Endometrium (tissue), 2 donors: ENCODE results near the gene CLCN5.

Source experiments
- FAIRE-seq: peaks from 2 replicates; lab custom pipeline; 2012; peaks lifted over from hg19 to GRCh38; lab: Jason Lieb, UNC
- donor health status: control.
- donor health status: control.

CLCN5 gene

DNA sequence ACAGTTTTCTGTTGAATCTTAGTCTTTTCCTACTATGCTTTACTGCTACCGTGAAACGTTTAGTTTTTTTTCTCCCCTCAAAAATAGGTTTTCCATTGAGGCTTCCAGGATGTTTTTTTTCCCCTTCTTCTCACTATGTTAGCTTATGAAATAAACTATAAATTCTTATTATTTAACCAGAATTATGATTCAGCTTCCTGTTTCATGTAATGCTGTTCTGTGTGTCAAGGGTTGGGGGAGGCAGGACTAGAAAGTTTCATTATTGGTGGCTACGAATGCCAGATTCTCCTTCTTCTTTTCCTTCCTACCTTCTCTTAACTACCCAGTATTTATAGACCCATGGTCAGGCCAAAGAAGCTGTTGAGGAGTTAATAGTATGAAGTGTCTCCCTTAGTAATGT is 11.8 kb downstream of the CLCN5 start:
- no peak for FAIRE-seq

GRCh38 chrX:49934729-49935128 is 12.3 kb downstream of the CLCN5 start:
- FAIRE-seq: no peak

DNA sequence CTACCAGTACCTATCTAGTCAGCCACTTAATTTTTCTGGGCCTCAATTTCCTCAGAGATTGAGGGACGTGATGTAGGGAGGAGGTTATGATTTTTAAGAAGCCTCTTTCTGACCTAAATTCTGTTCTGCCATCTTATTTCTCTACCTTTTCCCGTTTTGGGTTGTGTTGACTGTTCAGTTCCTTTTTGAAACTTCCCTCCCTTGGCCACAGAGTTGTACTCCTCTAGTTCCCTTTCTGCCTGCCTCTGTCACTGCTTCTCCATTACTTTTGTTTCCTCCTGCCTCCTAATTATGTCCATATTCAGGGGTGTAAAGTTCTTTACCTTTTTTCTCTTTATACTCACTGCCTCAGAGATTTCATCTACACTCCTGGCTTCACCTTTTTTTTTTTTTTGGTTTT is 25.4 kb downstream of the CLCN5 start:
- no peak for FAIRE-seq

GRCh38 chrX:49949961-49950360 is 27.6 kb downstream of the CLCN5 start:
- no peak for FAIRE-seq

GRCh38 chrX:49951524-49952193 is 29.3 kb downstream of the CLCN5 start:
- no peak for FAIRE-seq

GRCh38 chrX:49956313-49956712 is 33.9 kb downstream of the CLCN5 start:
- FAIRE-seq: no peak

GRCh38 chrX:49958727-49959485 is 36.5 kb downstream of the CLCN5 start:
- no peak for FAIRE-seq

- FAIRE-seq: no peak
Observed at GRCh38 chrX:49959602-49960001, 37.2 kb downstream of the CLCN5 start.

DNA sequence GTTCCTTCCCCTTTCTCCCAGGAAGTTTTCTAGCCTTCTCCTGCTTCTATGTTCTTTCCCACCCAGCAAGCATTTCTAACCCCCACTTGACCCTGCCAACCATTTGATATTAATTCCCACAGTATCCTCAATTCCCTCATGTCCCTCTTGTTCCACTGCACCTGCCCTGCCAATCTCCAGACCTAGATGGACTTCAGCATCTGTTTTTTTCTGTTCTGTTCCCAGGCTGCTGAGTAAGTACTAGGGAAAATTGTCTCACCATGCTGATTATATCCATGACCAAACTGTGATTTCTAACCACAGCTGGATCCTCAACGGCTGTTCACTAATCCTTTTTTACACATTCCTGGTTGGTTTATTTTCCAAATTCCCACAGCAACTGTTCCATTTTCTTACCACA is 37.7 kb downstream of the CLCN5 start:
- no peak for FAIRE-seq

GRCh38 chrX:49970674-49971073 is 48.3 kb downstream of the CLCN5 start:
- no peak for FAIRE-seq

DNA sequence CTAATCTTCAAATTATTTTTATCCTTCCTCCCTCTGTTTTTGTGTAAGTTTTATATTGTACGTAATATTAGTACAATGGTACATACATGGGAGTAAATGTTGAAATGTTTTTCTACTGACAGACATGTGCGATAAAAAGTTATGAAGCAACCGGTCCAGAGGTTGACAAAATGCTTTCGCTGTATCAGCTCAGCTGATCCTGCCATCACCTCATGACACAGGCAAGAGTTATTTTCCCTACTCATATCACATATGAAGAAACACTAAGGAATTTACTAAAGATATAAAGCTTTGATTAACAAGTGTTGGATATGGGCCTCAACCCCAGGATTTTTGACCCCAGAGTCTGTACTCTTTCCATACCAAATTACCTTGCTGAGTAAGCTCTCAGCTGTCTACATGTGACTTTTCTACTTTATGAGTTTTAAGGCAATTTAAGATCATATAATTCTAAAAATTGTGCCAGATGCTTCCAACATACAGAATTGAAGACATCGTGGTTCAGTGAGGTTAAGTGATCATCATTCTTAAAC is 50.0 kb downstream of the CLCN5 start:
- FAIRE-seq: no peak

DNA sequence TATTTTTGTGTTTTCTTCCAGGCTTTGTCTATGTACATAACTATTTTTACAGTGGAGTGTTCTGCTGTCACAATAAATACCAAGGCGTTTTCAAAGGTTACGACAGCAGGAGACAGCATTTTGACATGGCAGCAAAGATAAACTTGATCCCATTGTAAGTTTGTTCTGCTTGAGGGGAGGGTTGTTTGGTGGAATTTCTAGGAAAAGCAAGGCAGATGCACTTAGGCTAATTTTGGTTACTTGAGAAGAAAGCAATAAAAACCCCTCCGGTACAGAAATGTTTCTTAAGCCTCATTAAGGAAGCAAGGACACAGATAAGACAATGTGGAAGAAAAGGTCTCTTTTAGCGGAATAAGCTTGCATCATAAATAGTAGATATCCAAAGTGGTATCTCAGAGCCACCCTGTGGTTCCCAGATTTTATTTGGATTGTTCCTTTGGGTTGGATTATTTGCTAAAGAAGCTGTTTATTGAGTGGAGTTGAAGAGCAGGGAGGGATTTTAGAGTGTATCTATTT is 54.3 kb downstream of the CLCN5 start:
- no peak for FAIRE-seq

DNA sequence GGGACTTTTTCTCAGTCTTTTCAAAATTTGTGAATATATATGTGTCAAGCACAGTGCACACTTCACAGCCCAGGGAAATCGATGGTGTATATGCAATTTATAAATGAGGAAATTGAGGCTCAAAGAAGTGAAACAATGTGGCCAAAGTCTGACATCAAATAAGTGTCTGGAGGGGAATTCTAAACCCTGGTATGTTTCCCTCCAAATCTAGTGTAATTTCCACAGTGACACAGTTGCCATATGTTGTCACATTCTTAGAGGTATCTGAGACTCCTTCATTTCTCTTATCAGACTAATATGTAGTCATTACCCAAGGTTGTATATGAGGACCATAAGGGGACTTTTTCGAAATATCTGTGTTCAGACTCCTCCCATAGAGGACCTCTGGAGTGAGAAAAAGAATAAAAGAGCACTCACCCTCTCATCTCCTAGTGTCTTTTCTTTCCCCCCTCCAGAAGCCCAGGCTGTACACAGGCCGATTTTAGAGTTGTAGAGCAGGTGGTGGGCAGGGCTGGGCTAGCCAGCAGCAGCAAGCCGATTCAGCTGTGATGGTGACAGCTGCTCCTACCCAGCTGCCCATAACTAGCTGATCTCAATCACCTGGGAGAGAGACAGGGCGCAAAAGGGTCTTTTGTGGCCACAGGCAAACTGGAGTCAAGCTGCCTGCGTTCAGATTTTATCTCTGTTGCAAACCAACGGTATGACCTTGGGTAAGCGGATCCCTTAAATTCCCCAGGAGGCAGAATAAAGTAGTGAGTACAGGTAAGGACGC is 55.1 kb downstream of the CLCN5 start:
- FAIRE-seq: no peak

- FAIRE-seq: no peak
Observed at GRCh38 chrX:49978176-49978575, 55.8 kb downstream of the CLCN5 start.

GRCh38 chrX:49986058-49986457 is 63.7 kb downstream of the CLCN5 start:
- FAIRE-seq: no peak

DNA sequence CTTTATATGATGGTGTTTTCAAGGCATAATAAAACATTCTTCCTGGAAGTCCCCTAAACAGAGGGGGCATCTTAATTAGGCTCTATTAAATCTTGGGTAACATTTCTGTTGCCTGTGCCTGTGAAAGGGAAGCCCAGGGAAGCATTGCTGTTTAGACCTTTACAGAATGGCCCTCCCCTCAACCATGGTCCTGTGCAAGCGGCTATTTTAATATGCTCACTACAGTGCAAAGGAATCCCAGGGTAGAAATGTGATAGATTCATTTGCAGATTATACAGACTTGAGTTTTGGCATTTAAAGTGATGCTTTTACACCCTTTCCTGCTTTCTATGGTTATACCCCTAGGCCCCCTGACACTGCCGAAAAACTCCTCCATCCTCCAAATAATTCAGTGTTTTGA is 65.3 kb downstream of the CLCN5 start:
- no peak for FAIRE-seq

GRCh38 chrX:49988143-49988542 is 65.7 kb downstream of the CLCN5 start:
- no peak for FAIRE-seq

- FAIRE-seq: no peak
Observed at GRCh38 chrX:49991758-49992157, 69.4 kb downstream of the CLCN5 start.

DNA sequence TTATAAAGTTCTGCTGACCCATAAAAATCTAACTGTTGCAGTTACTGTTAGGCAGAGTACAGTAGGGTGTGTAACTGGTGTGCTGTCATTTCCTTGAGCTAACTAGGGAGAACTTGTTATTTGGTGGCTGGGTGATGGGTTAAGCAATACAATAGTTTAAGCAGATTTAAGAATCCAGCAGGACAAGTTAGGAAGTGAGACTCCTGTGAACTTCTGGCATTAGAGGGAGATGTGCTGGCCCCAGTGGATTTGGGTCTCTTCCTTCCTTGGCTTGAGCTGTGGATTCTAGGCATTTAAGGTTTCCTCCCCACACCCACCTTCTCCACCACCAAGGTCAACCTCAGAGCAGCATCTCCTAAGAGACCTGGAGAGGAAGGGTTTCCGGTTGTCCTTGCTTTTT is 70.5 kb downstream of the CLCN5 start:
- FAIRE-seq: no peak

DNA sequence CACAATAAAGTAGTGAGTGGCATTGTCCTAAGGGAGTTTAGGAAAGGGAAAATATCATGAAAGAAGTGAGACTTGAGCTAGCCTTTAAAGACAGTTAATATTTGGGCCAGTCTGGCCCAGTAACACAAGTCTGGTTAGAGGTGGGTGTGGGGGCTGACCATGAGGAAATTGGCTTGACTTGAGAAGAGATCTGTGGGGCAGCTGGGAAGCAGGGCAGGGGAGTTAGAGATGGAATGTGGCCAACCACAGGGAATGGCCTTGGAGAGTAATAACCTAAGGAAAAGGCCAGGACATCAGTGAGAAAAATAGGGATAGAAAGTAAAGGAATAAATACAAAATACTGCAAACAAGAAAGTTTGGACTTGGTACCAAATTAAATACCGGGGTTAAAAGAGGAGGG is 71.3 kb downstream of the CLCN5 start:
- FAIRE-seq: no peak

DNA sequence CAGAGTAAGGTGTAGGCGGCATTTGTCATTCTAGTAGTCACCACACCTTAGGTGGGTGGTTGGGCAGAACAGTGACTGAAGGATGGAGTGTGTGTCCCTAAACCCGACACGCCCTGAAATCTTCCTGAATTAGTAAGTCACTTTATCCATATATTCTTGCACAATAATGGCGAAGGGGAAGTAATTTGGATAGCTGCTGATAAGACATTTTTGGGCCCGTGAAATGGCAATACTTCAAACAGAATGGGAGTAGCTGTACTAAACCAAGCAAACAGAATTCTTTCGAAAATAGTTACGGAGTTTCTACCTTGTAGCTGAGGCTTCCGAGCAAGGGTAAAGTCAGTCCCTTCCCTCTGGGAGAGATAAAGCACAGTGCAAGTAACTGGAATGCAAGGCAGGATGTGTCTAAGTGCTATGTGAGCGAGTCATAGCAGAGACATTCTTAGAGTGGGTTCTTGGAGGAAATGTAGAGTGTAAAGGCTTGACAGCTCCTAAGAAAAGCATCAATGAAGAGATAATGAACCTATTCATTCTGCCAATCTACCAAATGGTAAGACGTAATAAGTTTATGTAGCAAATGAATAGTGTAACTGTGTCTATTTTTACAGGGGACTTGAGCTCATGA is 72.8 kb downstream of the CLCN5 start:
- FAIRE-seq: no peak

DNA sequence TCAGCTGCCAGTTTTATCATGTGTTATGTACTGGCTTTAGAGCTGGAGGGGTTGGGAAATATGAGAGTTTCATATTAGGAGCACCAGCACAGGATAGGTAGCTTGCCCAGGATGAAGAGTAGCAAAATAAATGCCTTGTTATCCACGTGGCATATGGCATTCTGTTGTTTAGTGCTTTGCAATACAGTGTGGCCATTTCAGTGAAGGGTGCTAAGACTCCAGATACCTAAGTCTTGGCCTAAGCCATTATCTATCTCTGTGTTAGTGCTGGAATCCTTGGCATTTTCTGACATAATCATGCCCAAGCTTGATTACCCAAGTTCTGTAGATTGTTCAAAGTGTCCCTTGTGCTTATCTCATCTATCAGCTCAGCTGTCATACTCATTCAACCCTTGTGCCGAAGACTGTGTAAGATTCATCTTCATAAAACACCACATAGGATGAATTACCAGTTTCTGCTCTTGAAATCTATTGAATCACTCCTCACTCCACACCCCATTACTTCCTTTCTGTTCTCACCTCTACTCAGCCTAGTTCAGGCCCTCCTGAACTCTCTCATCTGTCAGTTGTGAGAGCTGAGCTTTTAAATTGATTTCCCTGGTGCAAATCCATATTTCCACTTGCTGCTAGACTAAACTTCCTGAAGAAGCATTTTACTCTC is 73.5 kb downstream of the CLCN5 start:
- FAIRE-seq: no peak
